Measurements from ENCODE around the gene SH3RF3.
A peak's percentile ranks its signal among the peaks of the same experiment; 100 is the strongest.
"Not testable (repeated sequence)": the region's sequence is repeated elsewhere in the genome, so short reads cannot be mapped to it uniquely, and the experiment has no call there.

SH3RF3 gene

GRCh38 chr2:109120166-109120565, 8.8 kb upstream of the SH3RF3 start:
- DNase-seq, result no peak

GRCh38 chr2:109120686-109121085, 8.3 kb upstream of the SH3RF3 start:
- not testable (repeated sequence) for DNase-seq

- DNase-seq, result no peak
Measured at GRCh38 chr2:109123586-109124201, 5.3 kb upstream of the SH3RF3 start.

- DNase-seq, result no peak
Measured at GRCh38 chr2:109124982-109125592, 3.9 kb upstream of the SH3RF3 start.

GRCh38 chr2:109125593-109126500, 3.2 kb upstream of the SH3RF3 start:
- no peak for DNase-seq

- no peak for DNase-seq
Measured at GRCh38 chr2:109126501-109126860, 2.5 kb upstream of the SH3RF3 start.

GRCh38 chr2:109127556-109127955, 1.4 kb upstream of the SH3RF3 start:
- no peak for DNase-seq

GRCh38 chr2:109128048-109128615, 873 bp upstream of the SH3RF3 start:
- DNase-seq, result peak; percentile 52

- DNase-seq, result peak; percentile 21
Measured at GRCh38 chr2:109129356-109129920, 433 bp downstream of the SH3RF3 start.

GRCh38 chr2:109129921-109130722, 1.1 kb downstream of the SH3RF3 start:
- no peak for DNase-seq

GRCh38 chr2:109130723-109130995, 1.7 kb downstream of the SH3RF3 start:
- no peak for DNase-seq

GRCh38 chr2:109131777-109132176, 2.8 kb downstream of the SH3RF3 start:
- no peak for DNase-seq

- no peak for DNase-seq
Measured at GRCh38 chr2:109132626-109133025, 3.6 kb downstream of the SH3RF3 start.

- no peak for DNase-seq
Measured at GRCh38 chr2:109133746-109134145, 4.7 kb downstream of the SH3RF3 start.

- no peak for DNase-seq
Measured at GRCh38 chr2:109134741-109135358, 5.8 kb downstream of the SH3RF3 start.

- DNase-seq, result no peak
Measured at GRCh38 chr2:109135359-109136197, 6.6 kb downstream of the SH3RF3 start.

- DNase-seq, result no peak
Measured at GRCh38 chr2:109136542-109136941, 7.5 kb downstream of the SH3RF3 start.

GRCh38 chr2:109137616-109138015, 8.6 kb downstream of the SH3RF3 start:
- DNase-seq, result no peak

GRCh38 chr2:109138449-109138848, 9.4 kb downstream of the SH3RF3 start:
- no peak for DNase-seq

- DNase-seq, result no peak
Measured at GRCh38 chr2:109139002-109139401, 10.0 kb downstream of the SH3RF3 start.

- DNase-seq, result no peak
Measured at GRCh38 chr2:109139865-109140396, 10.9 kb downstream of the SH3RF3 start.

Data from activated CD4-positive, alpha-beta T cell treated with anti-CD3 and anti-CD28 coated beads for 1 hour (primary cell).